KMS-11 (cell line): ENCODE data around the gene MINK1.
"Not testable (repeated sequence)": the region's sequence is repeated elsewhere in the genome, so short reads cannot be mapped to it uniquely, and the experiment has no call there.

Experiments used
- H2AFZ ChIP-seq: fragments of 200-600 bp; sonication (generic); 2 replicates; pipeline ENCODE4 v1.6.1; 2016; ENCODE audit warnings: antibody characterized with exemption, mixed run types, low read depth
- H3K27ac ChIP-seq: fragments of 200-600 bp; sonication (generic); 2 replicates; pipeline ENCODE4 v1.6.1; 2016; ENCODE audit warnings: mild to moderate bottlenecking, mixed run types
- H3K27me3 ChIP-seq: fragments of 200-600 bp; sonication (generic); 2 replicates; pipeline ENCODE4 v1.6.1; 2017; ENCODE audit warnings: mild to moderate bottlenecking, low read depth, mixed run types, moderate library complexity; ENCODE audit not compliant: insufficient read depth
- H3K36me3 ChIP-seq: fragments of 200-600 bp; sonication (generic); 2 replicates; pipeline ENCODE4 v1.6.1; 2017; ENCODE audit warnings: mild to moderate bottlenecking, mixed run types; ENCODE audit not compliant: insufficient read depth
- H3K4me1 ChIP-seq: fragments of 200-600 bp; sonication (generic); 2 replicates; pipeline ENCODE4 v1.6.1; 2016; ENCODE audit warnings: mild to moderate bottlenecking, low read depth, mixed run types; ENCODE audit not compliant: poor library complexity, severe bottlenecking
- H3K4me2 ChIP-seq: fragments of 200-600 bp; sonication (generic); 2 replicates; pipeline ENCODE4 v1.7.0; 2016; ENCODE audit warnings: mild to moderate bottlenecking, mixed run types
- H3K4me3 ChIP-seq: fragments of 200-600 bp; sonication (generic); IDR thresholded peaks from 2 replicates; pipeline ENCODE4 v1.6.1; 2017; ENCODE audit warnings: low read depth, low read length, mixed read lengths; ENCODE audit not compliant: insufficient read depth
- H3K79me2 ChIP-seq: fragments of 200-600 bp; sonication (generic); 2 replicates; pipeline ENCODE4 v1.6.1; 2016; ENCODE audit warnings: low read depth, mixed run types; ENCODE audit not compliant: insufficient read depth
- H3K9ac ChIP-seq: fragments of 200-600 bp; sonication (generic); 2 replicates; pipeline ENCODE4 v1.6.1; 2016; ENCODE audit warnings: mild to moderate bottlenecking, mixed run types
- H4K20me1 ChIP-seq: fragments of 200-600 bp; sonication (generic); 2 replicates; pipeline ENCODE4 v1.6.1; 2016; ENCODE audit warnings: mild to moderate bottlenecking, mixed run types; ENCODE audit not compliant: insufficient read depth
- CTCF ChIP-seq: fragments of 200-600 bp; sonication (generic); conservative IDR thresholded peaks from 2 replicates; pipeline ENCODE4 v1.6.1; 2017; ENCODE audit warnings: low read depth, mild to moderate bottlenecking, antibody characterized with exemption, low read length, moderate library complexity, mixed read lengths

Gene MINK1

DNA sequence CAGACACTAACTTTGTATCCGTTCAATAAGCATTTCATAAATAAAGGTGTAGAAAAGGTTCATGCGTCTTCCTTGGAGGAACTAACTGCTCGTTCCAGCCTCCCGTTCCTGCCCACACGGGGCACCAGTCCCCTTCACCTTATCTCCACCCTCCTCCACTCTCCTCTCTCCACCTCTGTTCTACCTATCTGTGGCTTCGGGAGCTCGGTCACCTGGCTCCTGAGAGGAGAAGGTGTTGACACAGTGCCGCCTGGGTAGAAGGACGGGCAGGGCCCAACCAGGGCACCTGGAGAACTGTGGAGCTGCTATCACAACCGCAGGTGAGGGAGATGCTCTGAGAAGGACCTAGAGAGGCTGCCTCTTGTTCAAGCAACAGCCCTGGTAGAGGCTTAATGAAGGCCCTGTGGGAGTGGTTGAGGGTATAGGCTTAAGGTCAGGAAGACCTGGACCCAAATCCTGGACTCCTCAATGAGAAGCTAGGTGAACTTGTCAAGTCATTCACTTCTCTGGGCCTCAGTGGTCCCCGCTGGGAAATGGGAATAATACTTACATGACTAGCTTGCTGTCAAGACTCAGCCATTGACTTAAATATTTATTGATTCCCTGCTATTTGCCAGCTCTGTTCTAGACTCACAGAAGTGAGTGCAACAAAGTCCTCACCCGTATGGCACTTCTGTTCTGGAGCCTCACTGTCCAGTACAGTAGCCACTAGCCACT, 9.6 kb upstream of the MINK1 start:
- H3K9ac ChIP-seq, result no peak overlapping the region
- H3K79me2 ChIP-seq, result no peaks in the 10 kb centered on the region
- no peak overlapping the region for H2AFZ ChIP-seq
- no peak for TF ChIP-seq CTCF
- H4K20me1 ChIP-seq, result no peaks in the 10 kb centered on the region
- H3K27ac ChIP-seq, result no peak overlapping the region
- H3K4me3 ChIP-seq, result no peak overlapping the region
- no peaks in the 10 kb centered on the region for H3K4me1 ChIP-seq
- H3K4me2 ChIP-seq, result no peak overlapping the region
- H3K36me3 ChIP-seq, result no peaks in the 10 kb centered on the region
- H3K27me3 ChIP-seq, result no peaks in the 10 kb centered on the region

- no peaks in the 10 kb centered on the region for H3K4me1 ChIP-seq
- H3K4me3 ChIP-seq, result no peak overlapping the region
- H3K36me3 ChIP-seq, result no peaks in the 10 kb centered on the region
- H3K27ac ChIP-seq, result no peak overlapping the region
- no peak overlapping the region for H2AFZ ChIP-seq
- H3K4me2 ChIP-seq, result no peak overlapping the region
- H3K9ac ChIP-seq, result no peak overlapping the region
- H3K79me2 ChIP-seq, result no peaks in the 10 kb centered on the region
- no peak for TF ChIP-seq CTCF
- H3K27me3 ChIP-seq, result no peaks in the 10 kb centered on the region
- H4K20me1 ChIP-seq, result no peaks in the 10 kb centered on the region
Measured at GRCh38 chr17:4827399-4827798, 5.7 kb upstream of the MINK1 start.

DNA sequence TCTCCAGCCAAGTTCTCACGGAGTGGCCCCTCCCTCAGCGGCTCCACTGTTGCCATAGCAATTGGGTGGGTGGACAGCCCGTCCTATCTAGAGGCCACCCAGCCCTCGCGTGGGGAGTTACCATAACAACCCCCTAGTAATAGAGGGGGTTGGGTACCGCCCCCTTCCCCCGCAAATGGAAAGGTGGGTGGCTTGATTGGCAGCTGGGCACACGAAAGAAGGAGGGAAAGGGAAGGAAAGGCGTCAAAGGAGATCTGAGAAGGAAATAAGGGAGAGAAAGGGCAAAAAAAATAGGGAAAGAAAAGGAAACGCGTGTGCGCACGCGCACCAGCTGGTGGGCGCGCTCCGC, 337 bp upstream of the MINK1 start:
- not testable (repeated sequence) for H3K79me2 ChIP-seq, H3K27ac ChIP-seq, H3K4me2 ChIP-seq, H3K4me1 ChIP-seq, H3K36me3 ChIP-seq, H3K4me3 ChIP-seq, H3K27me3 ChIP-seq, H2AFZ ChIP-seq, H4K20me1 ChIP-seq, H3K9ac ChIP-seq

- H3K4me1 ChIP-seq, result peaks cover 7% of the 10 kb centered on the region
- H2AFZ ChIP-seq, result no peak overlapping the region
- H3K9ac ChIP-seq, result peak overlapping the region; percentile 25; the same call in 1 of the 2 replicates
- no peaks in the 10 kb centered on the region for H3K36me3 ChIP-seq
- peak overlapping the region; percentile 33; the same call in 1 of the 2 replicates for H3K4me2 ChIP-seq
- no peak overlapping the region for H3K4me3 ChIP-seq
- H3K79me2 ChIP-seq, result no peaks in the 10 kb centered on the region
- no peak overlapping the region for H3K27ac ChIP-seq
- H4K20me1 ChIP-seq, result no peaks in the 10 kb centered on the region
- TF ChIP-seq CTCF, result no peak
- no peaks in the 10 kb centered on the region for H3K27me3 ChIP-seq
Measured at GRCh38 chr17:4833941-4834680, 971 bp downstream of the MINK1 start.

GRCh38 chr17:4834681-4835020, 1.5 kb downstream of the MINK1 start:
- TF ChIP-seq CTCF, result no peak
- Histone ChIP-seq H3K79me2 (no peaks in the 10 kb centered on the region), H3K36me3 (no peaks in the 10 kb centered on the region), H2AFZ (no peak overlapping the region), H3K4me2 (no peak overlapping the region), H3K27me3 (no peaks in the 10 kb centered on the region), H4K20me1 (no peaks in the 10 kb centered on the region), H3K4me3 (no peak overlapping the region), H3K27ac (no peak overlapping the region), H3K4me1 (peaks cover 7% of the 10 kb centered on the region), H3K9ac (no peak overlapping the region)
